HepG2 (cell line): ENCODE measurements around the gene METTL13. TPM values are rescaled to one million over a fixed set of nuclear protein-coding genes. Genes with fewer than 3 reads are reported as not detected.

Source experiments
- ATAC-seq: fragments of 200-7000 bp; cut with Tn5 transposase; 3 replicates; pipeline ENCODE4 v1.9.1; 2020; ENCODE audit warnings: mild to moderate bottlenecking, moderate library complexity
- BruUV-seq: library from RNA; stranded (reverse); fragments of 400-500 nt; replicated peaks from 2 replicates; lab custom pipeline; 2021; lab: Mats Ljungman, UMichigan
- CTCF ChIA-PET: fragments of 300-600 bp; formaldehyde crosslinking; extraction: SDS; loops from one replicate; lab custom pipeline; 2021; ENCODE audit warnings: low total read pairs, inconsistent platforms, low intra/inter-chr PET ratio; lab: Yijun Ruan, JAX
- POLR2A ChIA-PET: fragments of 350-600 bp; sonication (Branson Sonifier 250); formaldehyde crosslinking; loops from one replicate; lab custom pipeline; 2020; ENCODE audit warnings: antibody characterized with exemption, inconsistent platforms; lab: Yijun Ruan, JAX
- DNase-seq: peaks from one replicate; pipeline ENCODE4 v3.0.0-alpha.2; 2015; ENCODE audit warnings: low spot score
- FAIRE-seq: peaks from 3 replicates; lab custom pipeline; 2011; peaks lifted over from hg19 to GRCh38; lab: Jason Lieb, UNC
- H2AFZ ChIP-seq: one replicate; pipeline ENCODE4 v1.6.1; 2011; ENCODE audit warnings: low read length, inconsistent platforms
- H3K27ac ChIP-seq: fragments of 300-600 bp; 3 replicates; pipeline ENCODE4 v1.8.0; 2011; ENCODE audit warnings: mixed run types, mild to moderate bottlenecking, mixed read lengths, low read length, inconsistent platforms; ENCODE audit not compliant: insufficient read depth; ENCODE audit errors: extremely low read length
- H3K27me3 ChIP-seq, 2 experiments: fragments of 200-600 bp in 1 of 2; 2 replicates in 1 of 2; 3 replicates in 1 of 2; pipeline versions ENCODE4 v1.6.0 to v1.8.0; 2011; ENCODE audit warnings: low read length in 2 of 2, mild to moderate bottlenecking in 2 of 2, moderate library complexity in 2 of 2, inconsistent platforms in 1 of 2; ENCODE audit not compliant: insufficient read depth in 2 of 2, control insufficient read depth in 1 of 2
- H3K36me3 ChIP-seq, 2 experiments: fragments of 200-600 bp in 1 of 2; replicated peaks in 1 of 2; 2 replicates in 1 of 2; 3 replicates in 1 of 2; pipeline versions ENCODE4 v1.5.1 to v1.8.0; 2011; ENCODE audit warnings: low read length in 2 of 2, inconsistent platforms in 1 of 2; ENCODE audit not compliant: insufficient read depth in 2 of 2, control insufficient read depth in 1 of 2
- H3K4me1 ChIP-seq: 2 replicates; pipeline ENCODE4 v1.5.1; 2012; ENCODE audit warnings: low read length, inconsistent platforms; ENCODE audit not compliant: insufficient read depth
- H3K4me2 ChIP-seq: 2 replicates; pipeline ENCODE4 v1.6.0; 2011; ENCODE audit warnings: low read depth, low read length, inconsistent platforms
- H3K4me3 ChIP-seq, 3 experiments: fragments of 200-600 bp in 1 of 3; sonication (generic), shearing (Covaris generic) in 1 of 3; replicated peaks in 1 of 3; 2 replicates each; pipeline ENCODE4 v1.5.1; 2011 to 2016; ENCODE audit warnings: low read length in 3 of 3, inconsistent platforms in 2 of 3, low read depth in 2 of 3, mild to moderate bottlenecking in 2 of 3, control low read depth in 1 of 3, mixed read lengths in 1 of 3; ENCODE audit not compliant: insufficient read depth in 1 of 3
- H3K79me2 ChIP-seq: one replicate; pipeline ENCODE4 v1.6.1; 2011; ENCODE audit warnings: low read length, inconsistent platforms; ENCODE audit not compliant: insufficient read depth
- H3K9ac ChIP-seq: 2 replicates; pipeline ENCODE4 v1.6.0; 2011; ENCODE audit warnings: mild to moderate bottlenecking, low read depth, low read length, inconsistent platforms; ENCODE audit not compliant: insufficient read depth
- H3K9me3 ChIP-seq: 2 replicates; pipeline ENCODE4 v1.5.1; 2012; ENCODE audit warnings: mild to moderate bottlenecking, low read length
- H4K20me1 ChIP-seq: 2 replicates; pipeline ENCODE4 v1.6.0; 2011; ENCODE audit warnings: inconsistent platforms, mild to moderate bottlenecking, low read length, moderate library complexity; ENCODE audit not compliant: insufficient read depth
- ASH2L ChIP-seq: fragments of 300-600, 200-600 bp; sonication (generic); IDR thresholded peaks from 2 replicates; pipeline ENCODE4 v1.7.0; 2017; ENCODE audit warnings: low read depth, mild to moderate bottlenecking, moderate library complexity, mixed read lengths, low read length; ENCODE audit not compliant: insufficient read length
- ELK4 ChIP-seq: sonication (generic); formaldehyde crosslinking; IDR thresholded peaks from 2 replicates; pipeline ENCODE4 v1.9.0; 2021; ENCODE audit warnings: missing genetic modification reagents, borderline replicate concordance
- FOXO1 ChIP-seq: sonication (generic); formaldehyde crosslinking; IDR thresholded peaks from 2 replicates; pipeline ENCODE4 v1.4.0; 2020; ENCODE audit warnings: missing genetic modification reagents
- HDAC1 ChIP-seq: sonication (generic); formaldehyde crosslinking; IDR thresholded peaks from 2 replicates; pipeline ENCODE4 v1.5.1; 2020; ENCODE audit warnings: mild to moderate bottlenecking, missing genetic modification reagents
- NFYB ChIP-seq: sonication (generic); formaldehyde crosslinking; IDR thresholded peaks from 2 replicates; pipeline ENCODE4 v1.4.0; 2020; ENCODE audit warnings: missing genetic modification reagents
- REST ChIP-seq, 2 experiments: IDR thresholded peaks; 2 replicates each; pipeline ENCODE4 v1.6.1; 2011 to 2012; ENCODE audit warnings: low read length in 2 of 2, borderline replicate concordance in 1 of 2, low read depth in 1 of 2, mild to moderate bottlenecking in 1 of 2, moderate library complexity in 1 of 2
- SUZ12 ChIP-seq: fragments of 150-350 bp; IDR thresholded peaks from 2 replicates; pipeline ENCODE4 v1.6.1; 2014; ENCODE audit warnings: low read depth, low read length
- YEATS4 ChIP-seq: sonication (generic); formaldehyde crosslinking; IDR thresholded peaks from 2 replicates; pipeline ENCODE4 v1.4.0; 2020; ENCODE audit warnings: missing genetic modification reagents, borderline replicate concordance
- ZNF12 ChIP-seq: sonication (generic); formaldehyde crosslinking; IDR thresholded peaks from 2 replicates; pipeline ENCODE4 v1.5.0; 2020; ENCODE audit warnings: missing genetic modification reagents
- ZNF17 ChIP-seq: sonication (generic); formaldehyde crosslinking; IDR thresholded peaks from 2 replicates; pipeline ENCODE4 v1.5.0; 2020; ENCODE audit warnings: mild to moderate bottlenecking, missing genetic modification reagents
- ZNF567 ChIP-seq: sonication (generic); formaldehyde crosslinking; IDR thresholded peaks from 2 replicates; pipeline ENCODE4 v1.8.1; 2023; ENCODE audit warnings: mild to moderate bottlenecking, missing genetic modification reagents, borderline replicate concordance
- ZNF792 ChIP-seq: IDR thresholded peaks from 2 replicates; pipeline ENCODE4 v1.6.1; 2016
- WGBS: methylation state at CpG from one replicate; pipeline ENCODE4 v1.1.6; 2017; ENCODE audit warnings: low lambda C conversion rate; 5-methylcytosine and 5-hydroxymethylcytosine counted together
- in situ Hi-C: cut with HindIII; loops from 2 replicates; pipeline ENCODE4 v1.10.0; 2017; ENCODE audit warnings: low pct_unique_long_range_greater_than_20kb; ENCODE audit not compliant: extremely low pct_ligation_motif_present
- intact Hi-C: fragments of 100-400 bp; cut with micrococcal nuclease; formaldehyde crosslinking; loops from one replicate; pipeline ENCODE4 v1.10.0; 2022; ENCODE audit not compliant: unreplicated experiment
- polyA plus RNA-seq, 8 experiments: library from polyadenylated mRNA; depleted of rRNA in 3 of 8; stranded (reverse) in 7 of 8; unstranded in 1 of 8; fragments of >200 nt; fragmentation: Illumina TruSeq in 4 of 8; extraction: Trizol in 4 of 8; gene quantifications; 2 replicates each; pipeline versions ENCODE4 v1.2.1 to v1.2.3, GENCODE V29; 2011 to 2016; ENCODE audit warnings: low read depth in 4 of 8, missing spikeins in 1 of 8, mixed read lengths in 1 of 8; ENCODE audit not compliant: insufficient read depth in 1 of 8
- total RNA-seq, 5 experiments: library from RNA; depleted of rRNA; stranded (reverse); fragments of >200 nt; fragmentation: Illumina TruSeq; extraction: Trizol; gene quantifications; 2 replicates each; pipeline ENCODE4 v1.2.3, GENCODE V29; 2016; ENCODE audit warnings: low read depth in 1 of 5
- TF ChIP-seq, protein P1 (sequence below): sonication (generic); formaldehyde crosslinking; IDR thresholded peaks from 2 replicates; pipeline ENCODE4 v1.5.0; 2020; ENCODE audit warnings: missing genetic modification reagents
- TF ChIP-seq, protein P2 (sequence below): IDR thresholded peaks from 2 replicates; pipeline ENCODE4 v1.4.0; 2020; ENCODE audit warnings: mild to moderate bottlenecking, missing genetic modification reagents
- TF ChIP-seq, protein P3 (sequence below): IDR thresholded peaks from 2 replicates; pipeline ENCODE4 v1.6.1; 2012; ENCODE audit warnings: inconsistent platforms

METTL13 gene
- total and polyA plus RNA-seq, 2 of the 13 experiments (the other 11 are each of a cell fraction or from before 2014, with no cell fraction given), result 18.6 to 22.8 TPM

- intact Hi-C loops (loop anchor here (2.0 kb wide), 1 partner anchor 598 kb away; no protein-coding TSS in a partner anchor), in situ Hi-C loops (loop anchor here (5.0 kb wide), 1 partner anchor 182 kb away; no protein-coding TSS in a partner anchor)
- Histone ChIP-seq H3K9ac (no peak overlapping the region), H3K4me2 (no peak overlapping the region), H3K27ac (no peak overlapping the region), H3K4me1 (no peaks in the 10 kb centered on the region), H3K36me3 (peaks cover 6 to 20% of the 10 kb centered on the region in 2 experiments; a peak in 4 of 5 replicates), H3K4me3 (no peak overlapping the region), H3K79me2 (no peaks in the 10 kb centered on the region), H4K20me1 (no peaks in the 10 kb centered on the region), H2AFZ (no peak overlapping the region), H3K9me3 (no peaks in the 10 kb centered on the region), H3K27me3 (no peaks in the 10 kb centered on the region)
- CTCF ChIA-PET, result interaction anchor here (3.1 kb wide), 1 partner anchor 184 kb away, joined by 23 read pairs; no protein-coding TSS in a partner anchor
- 95% methylated on average over 3 of the region's 3 CpGs for WGBS
- FAIRE-seq (no peak), ATAC-seq (peak; percentile 44; the same call in 2 of the 3 replicates), DNase-seq (no peak)
- POLR2A ChIA-PET, result interaction anchor here (1.1 kb wide), 1 partner anchor 19 kb away, joined by 5 read pairs; the partner anchor contains the start of gene METTL13
- BruUV-seq, result no TSS peak
- TF ChIP-seq, protein P1, sequence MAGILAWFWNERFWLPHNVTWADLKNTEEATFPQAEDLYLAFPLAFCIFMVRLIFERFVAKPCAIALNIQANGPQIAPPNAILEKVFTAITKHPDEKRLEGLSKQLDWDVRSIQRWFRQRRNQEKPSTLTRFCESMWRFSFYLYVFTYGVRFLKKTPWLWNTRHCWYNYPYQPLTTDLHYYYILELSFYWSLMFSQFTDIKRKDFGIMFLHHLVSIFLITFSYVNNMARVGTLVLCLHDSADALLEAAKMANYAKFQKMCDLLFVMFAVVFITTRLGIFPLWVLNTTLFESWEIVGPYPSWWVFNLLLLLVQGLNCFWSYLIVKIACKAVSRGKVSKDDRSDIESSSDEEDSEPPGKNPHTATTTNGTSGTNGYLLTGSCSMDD (CRISPR knock-in tag), result no peak
- TF ChIP-seq NFYB (CRISPR knock-in tag), result no peak
- TF ChIP-seq ZNF17 (CRISPR knock-in tag), result no peak
- no peak for TF ChIP-seq ELK4 (CRISPR knock-in tag)
- TF ChIP-seq ZNF567 (CRISPR knock-in tag), result no peak
- TF ChIP-seq YEATS4 (CRISPR knock-in tag), result no peak
- TF ChIP-seq REST (IDR thresholded peaks at IDR 0.05; ENCODE audit: borderline replicate concordance in 1 of 2, low read depth in 1 of 2, low read length in 2 of 2), result no peak
- TF ChIP-seq, protein P2, sequence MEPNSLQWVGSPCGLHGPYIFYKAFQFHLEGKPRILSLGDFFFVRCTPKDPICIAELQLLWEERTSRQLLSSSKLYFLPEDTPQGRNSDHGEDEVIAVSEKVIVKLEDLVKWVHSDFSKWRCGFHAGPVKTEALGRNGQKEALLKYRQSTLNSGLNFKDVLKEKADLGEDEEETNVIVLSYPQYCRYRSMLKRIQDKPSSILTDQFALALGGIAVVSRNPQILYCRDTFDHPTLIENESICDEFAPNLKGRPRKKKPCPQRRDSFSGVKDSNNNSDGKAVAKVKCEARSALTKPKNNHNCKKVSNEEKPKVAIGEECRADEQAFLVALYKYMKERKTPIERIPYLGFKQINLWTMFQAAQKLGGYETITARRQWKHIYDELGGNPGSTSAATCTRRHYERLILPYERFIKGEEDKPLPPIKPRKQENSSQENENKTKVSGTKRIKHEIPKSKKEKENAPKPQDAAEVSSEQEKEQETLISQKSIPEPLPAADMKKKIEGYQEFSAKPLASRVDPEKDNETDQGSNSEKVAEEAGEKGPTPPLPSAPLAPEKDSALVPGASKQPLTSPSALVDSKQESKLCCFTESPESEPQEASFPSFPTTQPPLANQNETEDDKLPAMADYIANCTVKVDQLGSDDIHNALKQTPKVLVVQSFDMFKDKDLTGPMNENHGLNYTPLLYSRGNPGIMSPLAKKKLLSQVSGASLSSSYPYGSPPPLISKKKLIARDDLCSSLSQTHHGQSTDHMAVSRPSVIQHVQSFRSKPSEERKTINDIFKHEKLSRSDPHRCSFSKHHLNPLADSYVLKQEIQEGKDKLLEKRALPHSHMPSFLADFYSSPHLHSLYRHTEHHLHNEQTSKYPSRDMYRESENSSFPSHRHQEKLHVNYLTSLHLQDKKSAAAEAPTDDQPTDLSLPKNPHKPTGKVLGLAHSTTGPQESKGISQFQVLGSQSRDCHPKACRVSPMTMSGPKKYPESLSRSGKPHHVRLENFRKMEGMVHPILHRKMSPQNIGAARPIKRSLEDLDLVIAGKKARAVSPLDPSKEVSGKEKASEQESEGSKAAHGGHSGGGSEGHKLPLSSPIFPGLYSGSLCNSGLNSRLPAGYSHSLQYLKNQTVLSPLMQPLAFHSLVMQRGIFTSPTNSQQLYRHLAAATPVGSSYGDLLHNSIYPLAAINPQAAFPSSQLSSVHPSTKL (CRISPR knock-in tag), result no peak
- no peak for TF ChIP-seq HDAC1 (CRISPR knock-in tag)
- TF ChIP-seq ASH2L, result no peak
- TF ChIP-seq, protein P3, sequence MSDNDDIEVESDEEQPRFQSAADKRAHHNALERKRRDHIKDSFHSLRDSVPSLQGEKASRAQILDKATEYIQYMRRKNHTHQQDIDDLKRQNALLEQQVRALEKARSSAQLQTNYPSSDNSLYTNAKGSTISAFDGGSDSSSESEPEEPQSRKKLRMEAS, result no peak
- no peak for TF ChIP-seq ZNF12 (CRISPR knock-in tag)
- TF ChIP-seq ZNF792, result no peak
- TF ChIP-seq SUZ12, result no peak
- no peak for TF ChIP-seq FOXO1 (CRISPR knock-in tag)
Measured at GRCh38 chr1:171800342-171800741, 18.9 kb downstream of the METTL13 start.
